ENCODE measurements around the gene CCL16.
A peak's percentile ranks its signal among the peaks of the same experiment; 100 is the strongest.

The CCL16 gene

DNA sequence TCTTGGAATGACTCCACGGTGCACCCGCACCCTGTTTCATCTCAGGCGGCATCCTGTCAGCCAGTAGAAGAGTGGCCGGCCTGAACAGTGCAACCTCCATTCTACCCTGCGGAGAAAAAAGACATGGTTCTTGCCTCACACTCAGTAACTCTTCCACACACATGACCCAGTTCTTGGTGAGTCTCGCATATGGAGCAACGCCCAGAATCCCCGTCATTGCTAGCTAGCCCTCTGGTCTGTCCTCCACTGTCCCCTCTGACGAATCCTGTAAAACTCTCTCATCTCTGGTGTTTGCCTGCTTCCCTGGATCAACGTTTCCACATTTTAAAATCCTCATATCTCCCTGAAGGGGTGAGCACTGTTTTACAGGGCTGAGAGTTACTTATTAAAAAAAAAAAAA lies 46.5 kb downstream of the CCL16 start:
- DNase-seq = no peak

DNA sequence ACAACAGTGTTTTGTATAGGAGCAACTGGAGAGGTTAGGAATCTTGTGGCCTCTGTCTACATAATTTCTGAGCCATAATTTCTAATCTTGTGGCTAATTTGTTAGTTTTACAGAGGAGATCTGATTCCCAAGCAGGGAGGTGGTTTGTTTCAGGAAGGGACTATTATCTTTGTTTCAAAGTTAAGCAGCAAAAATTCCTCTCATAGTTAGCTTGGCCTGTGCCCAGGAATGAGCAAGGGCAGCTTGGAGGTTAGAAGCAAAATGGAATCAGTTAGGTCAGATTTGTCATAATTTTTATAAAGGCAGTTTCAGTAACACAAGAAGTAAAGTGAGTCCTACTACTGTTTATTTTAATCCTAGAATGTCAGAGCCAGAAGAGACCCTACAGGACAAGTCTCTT lies 48.7 kb downstream of the CCL16 start:
- DNase-seq = no peak

DNA sequence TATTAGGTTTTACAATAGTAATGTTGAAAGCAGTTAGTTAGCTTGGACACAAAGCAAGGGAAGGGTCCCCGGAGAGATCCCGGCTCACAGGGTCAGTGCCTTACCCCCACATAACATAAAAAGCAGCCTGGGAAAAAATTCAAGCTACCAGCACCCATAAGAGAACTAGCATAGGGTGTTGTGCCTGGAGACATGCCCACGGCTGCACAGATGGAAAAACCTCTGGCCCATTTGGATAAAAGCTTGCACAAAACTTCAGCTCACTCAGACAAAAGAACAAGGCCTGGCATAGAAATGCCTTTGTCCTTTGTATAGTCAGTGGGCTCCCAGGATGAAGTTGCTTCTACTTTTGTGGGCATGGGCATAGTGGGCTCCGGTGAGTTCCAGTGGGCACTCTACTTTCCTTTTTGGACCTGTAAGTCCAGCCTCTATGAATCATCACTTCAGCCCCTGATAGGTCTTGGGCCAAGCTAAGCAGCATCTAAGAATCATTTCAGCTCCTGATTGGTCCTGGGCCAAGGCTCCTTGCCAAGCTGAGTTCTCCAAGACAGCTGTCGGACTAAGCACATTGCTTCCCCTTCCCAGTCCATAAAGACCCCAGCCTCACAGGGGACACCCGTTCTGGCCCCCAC lies 49.4 kb downstream of the CCL16 start:
- DNase-seq = no peak

DNA sequence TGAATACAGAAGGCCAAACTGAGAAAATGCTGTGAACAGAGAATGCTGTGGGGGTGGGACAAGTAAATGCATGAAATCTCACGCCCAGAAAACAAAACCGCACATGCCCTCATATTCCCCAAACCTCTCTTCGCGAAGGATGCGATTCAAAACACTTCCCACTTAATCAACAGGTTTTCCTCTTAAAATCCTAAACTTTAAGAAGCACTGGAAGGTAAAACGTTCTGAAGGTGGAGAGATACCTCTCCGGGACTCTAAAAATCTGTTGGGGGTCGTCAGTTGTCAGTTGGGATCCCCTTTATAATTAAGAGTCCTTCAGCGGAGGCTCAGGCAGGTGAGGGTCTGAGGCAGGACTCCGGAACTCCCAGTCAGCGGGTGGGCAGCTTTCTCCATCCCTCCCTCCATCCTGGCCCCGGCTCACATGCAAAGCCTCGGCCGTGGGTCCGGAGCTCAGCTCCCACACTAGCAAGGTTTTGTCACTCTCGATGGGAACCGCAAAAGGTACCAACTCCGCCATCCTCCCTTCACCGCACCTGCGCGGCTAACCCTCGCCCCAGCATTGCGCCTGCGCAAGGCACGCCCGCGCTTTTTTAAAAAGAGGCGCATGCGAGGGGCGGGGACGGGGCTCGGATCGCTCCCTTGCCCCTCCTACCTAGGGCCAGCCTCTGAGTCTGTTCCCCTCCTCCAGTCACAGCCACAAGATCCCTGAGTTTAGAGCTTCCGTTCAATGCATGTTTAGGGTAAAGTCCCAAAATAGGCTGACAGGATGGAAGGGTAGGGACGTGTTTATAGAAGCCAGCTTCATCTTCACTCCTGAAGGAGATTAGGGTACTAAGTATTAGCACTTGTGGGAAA lies 50.9 kb downstream of the CCL16 start, which contains the start of gene RDM1:
Gene RDM1 (minus strand): TSS at position 563 of the 855 bp plus-strand sequence. CDS start 46 bp downstream, at position 517.
- peak; percentile 82 for DNase-seq

DNA sequence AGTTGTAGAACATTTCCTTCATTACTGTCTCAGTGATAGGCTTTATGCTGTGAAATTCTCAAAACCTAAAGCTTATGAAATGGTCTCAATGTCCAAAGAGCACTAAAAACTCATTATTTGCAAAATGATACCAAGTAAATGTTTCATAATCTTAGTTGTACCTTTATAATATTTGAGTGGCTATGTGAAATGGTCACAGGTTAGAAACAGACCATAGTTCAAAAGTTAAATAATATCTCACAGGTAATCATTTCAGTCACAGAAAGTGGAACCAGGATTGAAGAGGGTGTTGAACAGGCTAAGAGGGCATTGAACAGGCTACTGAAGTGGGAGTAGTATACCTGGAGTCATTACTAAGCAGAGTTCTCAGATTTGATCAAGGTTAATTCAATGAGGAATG lies 53.6 kb downstream of the CCL16 start:
- no peak for DNase-seq

Measured in NCI-H1092 (cell line).